GM06990 (cell line): ENCODE results near the gene HOXA6.

Experiments
- DNase-seq: peaks from one replicate; pipeline ENCODE4 v3.0.0-alpha.2; 2011; ENCODE audit not compliant: insufficient read length; ENCODE audit errors: extremely low read depth
- H3K27me3 ChIP-seq: replicated peaks from 2 replicates; pipeline ENCODE4 v1.6.0; 2011; ENCODE audit warnings: low read length; ENCODE audit not compliant: control insufficient read depth, insufficient read depth
- H3K36me3 ChIP-seq: 2 replicates; pipeline ENCODE4 v1.5.1; 2011; ENCODE audit warnings: low read length; ENCODE audit not compliant: control insufficient read depth, insufficient read depth
- H3K4me3 ChIP-seq: replicated peaks from 2 replicates; pipeline ENCODE4 v1.5.1; 2011; ENCODE audit warnings: low read depth, mild to moderate bottlenecking, control low read depth, low read length
- CTCF ChIP-seq: IDR thresholded peaks from 2 replicates; pipeline ENCODE4 v1.5.1; 2011; ENCODE audit warnings: low read length, control low read depth, mild to moderate bottlenecking, inconsistent platforms; ENCODE audit not compliant: insufficient read depth, poor library complexity, severe bottlenecking

Gene HOXA6

DNA sequence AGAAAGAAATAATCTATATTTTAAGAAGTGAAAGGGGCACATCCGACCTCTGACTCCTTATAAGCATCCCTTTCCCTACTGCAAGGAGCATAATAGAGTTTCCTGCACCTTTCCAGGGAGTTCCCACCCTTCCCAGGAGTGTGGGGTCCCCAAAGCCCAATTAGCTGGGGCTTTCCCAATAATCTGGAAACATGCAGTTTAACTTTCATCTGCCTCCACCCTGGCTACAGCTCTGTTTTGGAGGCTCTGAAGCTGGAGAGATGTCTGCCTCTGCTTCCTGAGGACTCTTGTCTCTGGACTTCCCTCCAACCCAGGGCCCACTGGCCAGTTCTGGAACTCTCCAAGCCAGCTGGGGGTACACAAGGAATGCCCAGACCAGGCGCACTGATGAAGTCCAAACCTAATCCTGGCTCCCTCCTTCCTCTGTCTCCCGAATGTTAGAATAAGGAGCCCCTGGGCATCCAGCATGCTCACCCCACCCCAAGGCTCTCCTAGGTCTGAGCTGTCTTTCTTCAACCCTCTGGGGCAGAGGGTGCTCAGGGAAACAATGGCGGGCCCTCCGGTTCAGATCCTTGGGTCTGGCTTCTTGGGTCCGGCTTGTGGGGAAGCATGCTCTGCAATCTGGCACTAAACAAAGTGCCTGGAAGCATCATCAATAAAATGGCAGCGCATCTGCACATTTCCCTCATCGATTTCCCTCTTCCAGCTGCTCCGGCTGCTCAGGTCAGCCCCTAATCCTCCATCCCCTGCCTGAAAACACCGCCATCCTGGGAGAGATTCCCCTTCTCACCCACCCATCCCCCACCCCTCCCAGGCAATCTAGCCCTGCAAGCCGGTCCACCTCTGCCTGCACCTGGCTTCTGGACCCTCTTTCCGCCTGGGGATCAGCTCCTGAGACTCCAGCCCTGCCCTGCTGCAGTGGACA, 30.4 kb downstream of the HOXA6 start:
- Histone ChIP-seq H3K4me3 (no peak overlapping the region), H3K36me3 (no peaks in the 10 kb centered on the region), H3K27me3 (no peaks in the 10 kb centered on the region; the same call in 1 of the 2 replicates)
- TF ChIP-seq CTCF, result no peak
- no peak for DNase-seq

DNA sequence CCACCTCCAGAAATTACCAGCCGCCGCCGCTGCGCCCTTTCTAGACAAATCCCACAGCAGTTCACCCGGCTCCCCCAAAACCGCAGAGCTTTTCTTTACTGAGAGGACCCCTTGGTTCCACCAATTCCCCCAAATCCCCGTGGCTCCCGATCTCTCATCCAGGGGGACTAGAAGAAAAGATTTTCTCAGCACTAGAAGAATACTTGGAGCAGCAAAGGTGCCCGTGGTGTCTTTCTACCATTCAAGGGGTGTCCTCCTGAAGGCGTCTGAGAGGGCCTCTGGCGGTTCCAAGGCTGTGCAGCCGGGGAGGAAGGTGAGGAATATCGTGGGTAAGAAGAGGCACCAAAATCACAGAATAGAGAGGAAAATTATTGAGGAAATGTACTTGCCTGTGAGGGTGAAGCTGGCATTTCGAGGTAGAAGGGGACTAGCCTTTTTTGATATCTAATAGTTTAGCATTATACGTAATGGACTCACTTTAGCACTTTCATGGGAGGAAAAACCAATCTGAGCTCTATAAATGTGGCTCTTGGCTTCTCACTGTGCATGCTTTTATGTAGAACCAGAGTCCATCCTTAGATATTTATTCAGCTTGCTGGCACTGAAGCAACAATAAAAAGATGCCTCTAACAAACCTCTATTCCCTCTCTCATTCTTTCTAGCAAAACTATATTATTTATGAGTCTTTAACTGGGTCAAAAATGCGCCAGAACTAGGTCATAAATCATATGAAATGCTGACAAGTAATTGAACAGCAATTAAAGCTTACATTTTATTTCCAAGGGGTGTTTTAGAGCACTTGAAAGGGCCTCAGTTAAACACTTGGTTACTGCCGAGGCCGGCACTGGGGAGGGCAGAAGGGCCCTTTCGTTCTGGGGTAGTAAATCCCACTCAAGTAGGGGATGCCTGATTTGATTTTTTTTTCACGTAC, 31.3 kb downstream of the HOXA6 start:
- no peak for TF ChIP-seq CTCF
- DNase-seq, result no peak
- H3K4me3 ChIP-seq, result no peak overlapping the region
- H3K27me3 ChIP-seq, result no peaks in the 10 kb centered on the region; the same call in 1 of the 2 replicates
- no peaks in the 10 kb centered on the region for H3K36me3 ChIP-seq

- Histone ChIP-seq H3K36me3 (no peaks in the 10 kb centered on the region), H3K27me3 (no peaks in the 10 kb centered on the region; the same call in 1 of the 2 replicates), H3K4me3 (no peak overlapping the region)
- DNase-seq, result no peak
- TF ChIP-seq CTCF, result no peak
Observed at GRCh38 chr7:27115221-27116026, 32.1 kb downstream of the HOXA6 start.

- Histone ChIP-seq H3K4me3 (no peak overlapping the region), H3K36me3 (no peaks in the 10 kb centered on the region), H3K27me3 (no peaks in the 10 kb centered on the region; the same call in 1 of the 2 replicates)
- no peak for DNase-seq
- no peak for TF ChIP-seq CTCF
Observed at GRCh38 chr7:27114881-27115220, 32.7 kb downstream of the HOXA6 start.

DNA sequence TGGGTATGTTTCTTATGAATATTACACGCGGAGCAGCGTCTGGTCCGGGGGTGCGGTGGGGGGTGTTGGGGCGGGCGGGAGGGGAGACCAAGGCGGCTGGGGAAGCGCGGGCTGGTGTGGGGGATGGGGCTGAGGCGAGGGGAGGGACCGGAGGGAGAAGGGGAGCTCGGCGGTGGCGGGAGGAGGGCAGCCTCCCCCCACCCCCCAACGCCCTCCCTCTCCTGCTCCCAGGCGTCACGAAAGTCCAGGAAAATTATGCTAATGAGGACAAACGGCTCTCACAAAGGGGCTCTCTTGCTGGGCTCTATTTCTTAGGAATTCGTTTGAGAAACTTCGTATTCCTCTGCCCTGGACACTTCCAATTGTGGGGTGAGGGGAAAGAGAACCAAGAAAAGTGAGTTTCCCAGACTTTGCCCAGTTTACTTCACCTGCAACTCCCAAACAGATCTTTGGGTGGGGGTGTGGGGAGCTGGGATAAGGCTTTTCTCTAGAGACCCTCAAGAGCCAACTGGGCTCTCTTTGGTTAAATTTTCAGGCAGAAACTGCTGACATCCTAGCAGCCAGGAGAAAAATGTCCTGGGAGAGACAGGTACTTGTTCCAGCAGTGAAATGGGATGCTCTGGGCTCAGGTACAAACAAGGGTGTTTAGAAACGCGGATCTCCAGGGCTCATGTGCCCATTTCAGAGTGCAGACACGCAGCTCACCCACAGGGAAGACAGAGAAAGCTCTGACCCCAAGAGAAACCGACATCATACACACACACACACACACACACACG, 33.4 kb downstream of the HOXA6 start:
- H3K4me3 ChIP-seq, result no peak overlapping the region
- DNase-seq, result no peak
- no peak for TF ChIP-seq CTCF
- no peaks in the 10 kb centered on the region for H3K36me3 ChIP-seq
- no peaks in the 10 kb centered on the region; the same call in 1 of the 2 replicates for H3K27me3 ChIP-seq
